GM19099 (cell line): Measurements from ENCODE around the gene SLC25A25.

ENCODE experiments used
- POLR2A ChIP-seq: IDR thresholded peaks from 3 replicates; pipeline ENCODE4 v1.6.1; 2011; ENCODE audit warnings: low read depth; ENCODE audit not compliant: insufficient read length; ENCODE audit errors: extremely low read depth

SLC25A25 gene

DNA sequence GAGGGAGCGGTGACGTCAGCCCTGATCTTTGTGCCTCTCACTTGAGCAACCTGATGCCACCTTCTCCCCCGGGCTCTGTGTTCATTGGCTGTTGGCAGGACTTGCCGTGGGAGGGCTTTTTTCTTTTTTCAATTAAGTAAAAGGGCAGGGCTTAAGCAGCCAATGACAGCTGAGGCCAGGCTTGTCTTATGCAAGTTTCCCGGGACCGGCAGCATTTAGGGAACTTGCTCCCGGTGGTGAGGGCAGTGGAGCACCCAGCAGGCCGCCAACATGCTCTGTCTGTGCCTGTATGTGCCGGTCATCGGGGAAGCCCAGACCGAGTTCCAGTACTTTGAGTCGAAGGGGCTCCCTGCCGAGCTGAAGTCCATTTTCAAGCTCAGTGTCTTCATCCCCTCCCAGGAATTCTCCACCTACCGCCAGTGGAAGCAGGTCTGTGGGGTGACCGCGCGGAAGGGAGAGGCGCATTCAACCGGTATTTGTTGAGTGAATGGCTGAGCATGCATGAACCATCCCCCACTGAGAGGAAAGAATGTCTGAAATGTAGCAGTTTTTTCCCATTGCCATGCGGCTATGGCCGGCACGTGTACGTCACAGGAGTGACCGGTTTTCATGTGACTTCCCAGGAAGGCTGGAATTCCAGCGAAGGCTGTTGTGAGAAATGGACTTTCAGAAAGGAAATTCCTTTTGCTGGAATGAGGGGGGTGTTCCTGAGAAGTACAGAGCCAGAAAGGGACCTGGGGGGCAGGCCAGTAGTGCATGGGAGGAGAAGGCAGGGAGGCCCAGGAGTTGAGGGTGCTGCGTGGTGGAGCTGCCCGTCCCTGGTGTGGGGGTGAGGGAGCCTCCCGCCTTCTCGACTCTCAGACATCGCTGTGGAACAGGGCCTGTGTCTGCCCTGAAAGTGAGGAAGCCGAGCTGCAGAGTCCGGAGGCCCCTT, 30.5 kb downstream of the SLC25A25 start:
- TF ChIP-seq POLR2A: no peak

DNA sequence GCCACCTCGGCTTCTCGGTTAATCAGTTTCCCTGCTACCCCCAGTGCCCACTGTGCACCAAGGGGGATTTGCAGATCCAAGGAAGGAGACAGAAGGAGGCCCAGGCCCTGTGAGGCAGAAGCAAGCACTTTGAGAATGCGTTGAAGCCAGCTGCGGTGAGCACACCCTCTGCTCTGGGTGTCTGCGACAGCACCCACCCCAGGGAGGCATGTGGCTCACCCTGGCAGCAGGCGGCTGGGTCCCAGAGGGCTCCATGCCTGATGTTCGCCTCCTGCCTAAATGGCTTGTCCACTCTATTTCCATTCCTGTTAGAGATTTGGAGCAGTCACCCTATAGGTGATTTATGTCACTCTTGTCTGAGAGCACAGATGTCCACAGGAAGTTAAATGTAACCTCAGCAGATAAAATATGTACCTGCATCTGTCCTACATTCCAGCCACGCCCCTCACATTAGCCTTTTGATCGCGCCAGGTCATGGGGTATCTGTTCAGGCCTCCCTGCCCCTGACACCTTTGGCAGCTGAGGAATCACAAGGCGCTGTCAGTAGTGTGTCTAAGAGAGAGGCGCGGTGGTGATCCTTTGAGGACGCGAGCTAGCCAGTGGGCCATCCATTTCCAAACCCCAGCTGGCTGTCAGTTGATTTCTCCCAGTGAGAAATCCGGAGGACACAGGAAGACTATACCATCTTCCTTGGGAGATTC, 31.3 kb downstream of the SLC25A25 start:
- TF ChIP-seq POLR2A: no peak

DNA sequence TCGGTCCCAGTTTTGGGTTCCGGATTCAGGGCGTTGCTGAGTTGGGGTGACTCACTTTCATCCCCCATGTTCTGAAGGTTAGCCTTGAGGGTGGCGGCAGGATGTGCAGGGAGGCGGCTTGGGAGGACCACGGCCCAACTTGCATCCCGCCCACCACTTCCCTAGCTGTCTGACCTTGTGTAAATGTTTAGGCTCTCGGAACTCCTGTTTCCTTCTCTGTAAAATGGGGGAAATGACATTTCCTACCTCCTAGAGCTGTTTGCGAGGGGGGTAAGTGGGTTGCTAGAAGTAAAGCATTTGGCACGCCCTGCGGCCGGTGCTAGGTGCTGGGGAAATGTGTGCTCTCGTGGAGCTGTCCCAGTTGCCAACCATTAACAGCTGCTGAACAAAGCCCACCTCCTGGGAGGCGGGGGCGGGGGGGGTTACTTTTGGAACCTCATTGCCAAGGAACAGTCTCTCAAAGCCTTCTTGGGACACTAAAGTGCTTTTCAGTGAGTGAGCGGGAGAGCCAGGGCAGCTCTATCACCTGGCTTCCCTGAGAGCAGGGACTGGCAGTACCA, 32.0 kb downstream of the SLC25A25 start:
- no peak for TF ChIP-seq POLR2A

DNA sequence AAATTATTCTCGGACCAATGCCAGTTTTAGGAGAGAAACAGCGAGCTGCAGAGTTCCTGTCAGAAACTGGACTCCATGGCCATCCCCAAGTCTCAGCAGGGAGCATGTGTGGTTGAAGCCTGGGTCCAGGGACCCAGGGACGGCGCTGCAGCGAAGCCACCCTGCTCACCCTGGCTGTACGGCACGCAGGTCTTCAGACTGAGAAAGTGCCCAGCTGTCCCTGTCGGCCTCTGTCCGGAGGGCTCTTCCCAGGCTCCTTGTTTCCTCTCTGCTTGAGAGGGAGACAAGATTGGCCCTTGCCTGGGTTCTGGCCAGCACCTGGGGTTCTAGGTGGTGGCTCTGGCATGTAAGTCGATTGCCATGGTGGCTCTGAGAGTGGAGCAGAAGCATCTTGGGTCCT, 32.5 kb downstream of the SLC25A25 start:
- no peak for TF ChIP-seq POLR2A

DNA sequence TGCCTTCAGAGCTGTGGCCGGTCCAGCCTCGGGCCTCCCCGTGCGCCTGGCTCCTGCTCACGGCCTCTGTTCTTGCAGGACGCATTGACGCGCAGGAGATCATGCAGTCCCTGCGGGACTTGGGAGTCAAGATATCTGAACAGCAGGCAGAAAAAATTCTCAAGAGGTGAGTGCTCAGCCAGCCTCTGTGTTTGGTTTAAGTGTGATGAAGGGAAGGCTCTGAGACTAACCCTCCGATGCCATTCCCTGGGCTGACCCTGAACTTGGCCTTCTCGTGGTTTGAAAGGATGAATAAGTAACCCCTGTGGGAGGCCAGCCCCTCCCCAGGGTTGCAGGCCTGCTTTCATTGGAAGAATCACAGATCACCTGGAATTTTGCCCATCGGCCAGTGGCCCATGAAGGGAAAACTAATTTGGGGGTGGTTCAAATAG, 33.2 kb downstream of the SLC25A25 start:
- no peak for TF ChIP-seq POLR2A

DNA sequence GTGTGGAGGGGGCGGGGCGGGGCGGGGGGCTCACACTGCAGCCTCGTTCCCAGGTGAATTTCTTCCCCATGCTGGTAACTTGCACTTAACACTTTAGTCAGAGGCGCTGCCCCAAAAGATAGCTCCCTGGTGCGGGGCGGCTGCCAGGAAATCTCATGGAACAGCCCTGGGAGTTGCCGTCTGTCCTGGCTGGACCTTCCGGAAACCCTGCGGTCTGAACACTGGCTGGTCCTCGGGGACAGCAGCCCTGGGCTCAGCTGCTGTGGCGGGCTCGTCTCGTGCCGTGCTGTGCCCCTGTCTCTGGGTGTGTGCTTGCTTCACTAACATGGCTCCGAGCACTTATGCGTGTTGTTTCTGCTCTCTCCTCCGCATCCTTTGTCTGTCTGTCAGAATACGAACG, 33.7 kb downstream of the SLC25A25 start:
- TF ChIP-seq POLR2A: no peak

DNA sequence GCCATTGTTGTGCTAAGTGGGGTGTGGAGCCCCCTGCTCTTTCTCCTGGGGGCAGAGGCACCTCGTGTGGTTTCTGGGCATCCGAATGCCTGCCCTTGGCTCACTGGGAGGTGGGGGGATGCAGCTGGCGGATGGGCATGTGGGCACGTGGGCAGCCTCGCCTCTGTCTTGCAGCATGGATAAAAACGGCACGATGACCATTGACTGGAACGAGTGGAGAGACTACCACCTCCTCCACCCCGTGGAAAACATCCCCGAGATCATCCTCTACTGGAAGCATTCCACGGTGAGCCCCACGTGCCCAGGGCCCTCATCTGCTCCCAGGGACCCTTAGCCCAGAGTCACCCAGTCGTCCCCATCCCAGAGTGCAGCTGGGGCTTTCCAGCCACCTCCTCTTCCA, 34.2 kb downstream of the SLC25A25 start:
- no peak for TF ChIP-seq POLR2A

DNA sequence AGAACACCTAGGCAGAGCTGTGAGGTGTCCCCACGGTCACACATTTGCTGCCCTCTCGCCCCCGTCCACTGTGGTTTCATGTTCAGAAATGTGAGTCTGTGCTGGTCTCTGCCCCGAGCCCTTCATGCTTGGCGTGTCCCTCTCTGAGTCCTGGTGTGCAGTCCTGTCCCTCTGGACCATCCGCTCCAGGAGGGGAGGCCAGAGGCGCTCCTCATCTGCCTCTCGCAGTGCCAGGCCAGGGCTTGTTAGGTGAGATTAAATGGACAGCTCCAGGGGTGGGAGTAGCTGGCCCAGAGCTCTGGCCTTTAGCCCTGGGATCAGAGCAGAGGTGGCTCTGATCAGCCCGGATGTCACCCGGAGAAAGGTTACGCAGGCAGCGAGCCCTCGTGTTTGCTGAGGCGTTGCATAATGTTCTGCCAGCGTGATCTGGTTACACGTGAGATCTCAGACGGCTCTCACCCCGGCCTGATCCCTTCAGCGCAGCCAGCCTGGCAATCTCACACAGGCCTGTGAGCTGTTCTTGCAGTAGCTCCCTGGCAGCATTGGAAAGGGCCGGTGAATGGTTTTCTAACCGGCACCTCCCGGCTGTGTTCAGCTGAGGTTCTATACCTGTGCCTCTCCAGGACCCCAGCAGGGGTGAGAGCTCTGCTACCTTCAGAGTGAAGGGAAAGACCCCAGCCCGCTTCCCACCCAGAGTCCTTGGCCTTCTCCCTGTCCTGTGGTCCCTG, 35.0 kb downstream of the SLC25A25 start:
- TF ChIP-seq POLR2A: no peak

DNA sequence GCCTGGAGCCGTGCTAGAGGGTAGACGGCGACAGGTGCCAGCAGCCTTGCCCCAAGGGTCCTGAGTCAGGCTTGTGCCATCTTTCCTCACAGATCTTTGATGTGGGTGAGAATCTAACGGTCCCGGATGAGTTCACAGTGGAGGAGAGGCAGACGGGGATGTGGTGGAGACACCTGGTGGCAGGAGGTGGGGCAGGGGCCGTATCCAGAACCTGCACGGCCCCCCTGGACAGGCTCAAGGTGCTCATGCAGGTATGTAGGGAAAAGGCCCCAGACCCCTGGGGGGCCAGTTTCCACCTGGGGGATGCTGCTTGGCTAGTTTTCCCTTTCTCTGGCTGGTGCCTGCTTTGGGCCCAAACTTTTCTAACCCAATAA, 35.5 kb downstream of the SLC25A25 start:
- no peak for TF ChIP-seq POLR2A

DNA sequence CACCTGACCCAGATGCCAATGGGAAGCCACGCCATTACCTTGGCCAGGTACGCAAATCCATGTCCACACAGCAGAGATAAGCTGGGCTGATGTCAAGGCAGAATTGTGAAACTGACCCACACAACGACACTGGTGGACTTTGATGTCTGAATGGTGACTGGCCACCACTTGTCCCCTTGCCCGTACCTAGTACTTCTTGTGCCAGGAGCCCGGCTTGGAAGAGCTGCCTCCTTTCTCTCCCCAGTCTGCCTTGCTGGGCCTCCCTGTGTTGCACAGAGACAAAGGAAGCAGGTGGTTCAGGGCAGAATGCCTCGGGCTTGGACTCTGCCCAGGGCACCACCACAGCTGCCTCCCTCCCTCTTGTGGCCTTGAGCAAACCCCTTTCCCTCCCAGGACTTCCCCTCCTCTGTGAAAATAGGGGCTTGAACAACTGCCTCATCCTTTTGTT, 36.2 kb downstream of the SLC25A25 start:
- no peak for TF ChIP-seq POLR2A

DNA sequence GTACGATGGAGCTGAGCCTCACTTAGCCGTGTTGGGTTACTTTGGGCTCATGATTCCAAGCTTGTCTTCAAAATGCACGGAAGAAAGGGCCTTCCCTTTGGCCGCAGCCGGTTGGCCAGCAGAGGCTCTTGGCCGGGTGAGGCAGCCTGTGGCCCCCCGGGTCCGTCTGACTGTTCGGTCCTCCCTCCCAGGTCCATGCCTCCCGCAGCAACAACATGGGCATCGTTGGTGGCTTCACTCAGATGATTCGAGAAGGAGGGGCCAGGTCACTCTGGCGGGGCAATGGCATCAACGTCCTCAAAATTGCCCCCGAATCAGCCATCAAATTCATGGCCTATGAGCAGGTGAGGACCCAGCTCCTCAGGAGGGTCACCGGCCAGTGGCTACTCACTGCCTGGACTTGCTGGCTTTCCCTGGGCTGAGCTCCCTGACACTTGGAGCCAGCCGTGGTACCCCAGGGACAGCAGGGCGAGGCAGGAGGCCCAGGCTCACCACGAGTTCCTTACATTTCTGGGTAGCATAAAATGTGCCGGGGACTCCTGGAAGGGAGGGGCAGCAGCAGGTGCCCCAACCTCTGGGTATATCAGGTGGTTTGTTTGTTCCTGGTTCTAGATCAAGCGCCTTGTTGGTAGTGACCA, 37.6 kb downstream of the SLC25A25 start:
- TF ChIP-seq POLR2A: no peak

DNA sequence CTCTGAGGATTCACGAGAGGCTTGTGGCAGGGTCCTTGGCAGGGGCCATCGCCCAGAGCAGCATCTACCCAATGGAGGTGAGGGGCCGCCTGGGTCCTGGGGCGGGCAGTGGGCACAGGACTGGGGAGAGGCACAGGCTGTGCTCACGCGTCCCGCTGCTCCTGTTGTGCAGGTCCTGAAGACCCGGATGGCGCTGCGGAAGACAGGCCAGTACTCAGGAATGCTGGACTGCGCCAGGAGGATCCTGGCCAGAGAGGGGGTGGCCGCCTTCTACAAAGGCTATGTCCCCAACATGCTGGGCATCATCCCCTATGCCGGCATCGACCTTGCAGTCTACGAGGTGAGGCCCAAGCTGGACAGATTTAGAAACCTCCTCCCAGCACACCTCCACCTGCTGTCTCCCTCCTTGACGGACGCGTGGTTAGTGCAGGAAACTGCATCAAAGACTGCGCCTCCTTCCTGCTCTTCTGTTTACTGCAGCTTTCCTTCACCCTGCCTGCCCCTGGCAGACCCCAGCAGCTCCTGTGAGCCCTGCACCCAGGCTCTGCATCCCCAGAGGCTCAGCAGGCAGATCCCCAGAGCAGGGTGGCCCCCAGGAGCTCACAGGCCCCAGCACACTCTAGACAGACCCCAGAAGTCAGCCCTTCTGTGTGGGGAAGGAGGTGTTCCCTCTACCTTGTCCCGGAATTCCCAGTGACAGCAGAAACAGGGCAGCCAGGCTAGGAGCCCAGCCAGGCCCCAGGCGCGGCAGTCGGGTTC, 38.3 kb downstream of the SLC25A25 start:
- no peak for TF ChIP-seq POLR2A

DNA sequence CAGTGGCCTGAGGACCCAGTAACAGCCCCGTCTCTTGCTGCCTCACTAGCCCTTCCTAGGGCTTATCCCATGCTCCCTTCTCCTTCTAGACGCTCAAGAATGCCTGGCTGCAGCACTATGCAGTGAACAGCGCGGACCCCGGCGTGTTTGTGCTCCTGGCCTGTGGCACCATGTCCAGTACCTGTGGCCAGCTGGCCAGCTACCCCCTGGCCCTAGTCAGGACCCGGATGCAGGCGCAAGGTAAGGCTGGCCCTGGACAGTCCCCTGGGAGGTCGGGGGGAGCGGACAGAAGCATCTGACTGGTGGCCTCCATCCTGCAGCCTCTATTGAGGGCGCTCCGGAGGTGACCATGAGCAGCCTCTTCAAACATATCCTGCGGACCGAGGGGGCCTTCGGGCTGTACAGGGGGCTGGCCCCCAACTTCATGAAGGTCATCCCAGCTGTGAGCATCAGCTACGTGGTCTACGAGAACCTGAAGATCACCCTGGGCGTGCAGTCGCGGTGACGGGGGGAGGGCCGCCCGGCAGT, 39.0 kb downstream of the SLC25A25 start:
- TF ChIP-seq POLR2A: no peak
